GM12878 (cell line): ENCODE measurements around the gene ADCYAP1.

ENCODE experiments used
- BCL3 ChIP-seq: IDR thresholded peaks from 2 replicates; pipeline ENCODE4 v1.6.1; 2011; ENCODE audit warnings: borderline replicate concordance, low read depth, mild to moderate bottlenecking, moderate library complexity, low read length; ENCODE audit not compliant: insufficient read depth, poor library complexity, severe bottlenecking
- CTCF ChIP-seq, 3 experiments: IDR thresholded peaks in 2 of 3; conservative IDR thresholded peaks in 1 of 3; 2 replicates each; pipeline ENCODE4 v1.5.1; 2011; ENCODE audit warnings: low read depth in 3 of 3, low read length in 3 of 3, mild to moderate bottlenecking in 3 of 3, control low read depth in 2 of 3, moderate library complexity in 2 of 3, inconsistent platforms in 1 of 3, mixed read lengths in 1 of 3; ENCODE audit not compliant: control insufficient read depth in 2 of 3, insufficient read depth in 1 of 3; ENCODE audit errors: extremely low read depth in 1 of 3
- GABPA ChIP-seq: IDR thresholded peaks from 2 replicates; pipeline ENCODE4 v1.6.1; 2014; ENCODE audit warnings: antibody characterized with exemption, low read depth, mild to moderate bottlenecking, inconsistent platforms
- MAX ChIP-seq: IDR thresholded peaks from 2 replicates; pipeline ENCODE4 v1.6.1; 2012; ENCODE audit warnings: low read depth, low read length, improper control_type of control experiment
- NRF1 ChIP-seq: conservative IDR thresholded peaks from 2 replicates; pipeline ENCODE4 v1.6.1; 2011; ENCODE audit warnings: mild to moderate bottlenecking, low read depth, low read length, improper control_type of control experiment
- RFX5 ChIP-seq: IDR thresholded peaks from 2 replicates; pipeline ENCODE4 v1.6.1; 2011; ENCODE audit warnings: low read depth, low read length, improper control_type of control experiment
- ZNF274 ChIP-seq: IDR thresholded peaks from one replicate; pipeline ENCODE4 v1.8.0; 2011; ENCODE audit not compliant: insufficient read length, insufficient read depth
- TF ChIP-seq, protein P1 (sequence below): IDR thresholded peaks from 2 replicates; pipeline ENCODE4 v1.6.1; 2012; ENCODE audit warnings: low read depth, low read length, improper control_type of control experiment
- TF ChIP-seq, protein P2 (sequence below): IDR thresholded peaks from 2 replicates; pipeline ENCODE4 v1.6.1; 2011; ENCODE audit warnings: borderline replicate concordance, low read depth, mild to moderate bottlenecking, moderate library complexity, mixed read lengths, low read length; ENCODE audit not compliant: insufficient read depth; ENCODE audit errors: extremely low read length

GRCh38 chr18:933082-933481, 28.4 kb downstream of the ADCYAP1 start:
- TF ChIP-seq, protein P1, sequence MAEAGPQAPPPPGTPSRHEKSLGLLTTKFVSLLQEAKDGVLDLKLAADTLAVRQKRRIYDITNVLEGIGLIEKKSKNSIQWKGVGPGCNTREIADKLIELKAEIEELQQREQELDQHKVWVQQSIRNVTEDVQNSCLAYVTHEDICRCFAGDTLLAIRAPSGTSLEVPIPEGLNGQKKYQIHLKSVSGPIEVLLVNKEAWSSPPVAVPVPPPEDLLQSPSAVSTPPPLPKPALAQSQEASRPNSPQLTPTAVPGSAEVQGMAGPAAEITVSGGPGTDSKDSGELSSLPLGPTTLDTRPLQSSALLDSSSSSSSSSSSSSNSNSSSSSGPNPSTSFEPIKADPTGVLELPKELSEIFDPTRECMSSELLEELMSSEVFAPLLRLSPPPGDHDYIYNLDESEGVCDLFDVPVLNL: no peak
- TF ChIP-seq NRF1 (no peak), MAX (no peak), GABPA (no peak), BCL3 (no peak), CTCF (IDR thresholded peaks at IDR 0.05 in 2 of 3, conservative IDR thresholded peaks at IDR 0.05 in 1 of 3; ENCODE audit: control insufficient read depth in 2 of 3, extremely low read depth in 1 of 3, insufficient read depth in 1 of 3, low read depth in 3 of 3, low read length in 3 of 3) (no peak), RFX5 (no peak), ZNF274 (no peak)
- TF ChIP-seq, protein P2, sequence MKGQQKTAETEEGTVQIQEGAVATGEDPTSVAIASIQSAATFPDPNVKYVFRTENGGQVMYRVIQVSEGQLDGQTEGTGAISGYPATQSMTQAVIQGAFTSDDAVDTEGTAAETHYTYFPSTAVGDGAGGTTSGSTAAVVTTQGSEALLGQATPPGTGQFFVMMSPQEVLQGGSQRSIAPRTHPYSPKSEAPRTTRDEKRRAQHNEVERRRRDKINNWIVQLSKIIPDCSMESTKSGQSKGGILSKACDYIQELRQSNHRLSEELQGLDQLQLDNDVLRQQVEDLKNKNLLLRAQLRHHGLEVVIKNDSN: no peak
